Heart left ventricle (tissue), 13 donors: ENCODE measurements around the gene PIM3.
A peak's percentile ranks its signal among the peaks of the same experiment; 100 is the strongest.

Experiments used
- CTCF ChIP-seq, 12 donors: fragments of 200-600 bp; sonication (generic) in 4 of 12; IDR thresholded peaks; one replicate each; pipeline versions ENCODE4 v1.5.0 to v1.8.0; 2018 to 2022; ENCODE audit warnings: antibody characterized with exemption in 12 of 12, mild to moderate bottlenecking in 5 of 12
- POLR2A ChIP-seq, 2 donors: fragments of 450-650 bp; IDR thresholded peaks; one replicate each; pipeline ENCODE4 v1.6.1; 2017; ENCODE audit warnings: antibody characterized with exemption in 2 of 2, mild to moderate bottlenecking in 2 of 2, moderate library complexity in 2 of 2
- donor health status: ischemic (EF 13 %, LVEDD 7.1; RV severe dilation, severe dysfunction).
- donor health status: DM: no; HTN: yes; CAD: no.
- donor health status: DM: no; HTN: no; CAD: no.
- donor health status: ischemic (EF 25% LVEDD 6.9; RV normal size, moderate dysfunction).
- donor health status: ischemic (EF 25% LVEDD 5.7; RV mildly dilated, moderate dysfunction).
- donor health status: ischemic (EF 35%, LVEDD 5.7; RV mildly dilated, moderate dysfunction).
- donor health status: nonischemic (EF 11% LVEDD 7.7; RV severe dilation, severe dysfunction).
- donor health status: DM: yes; HTN: yes; CAD: no.
- donor health status: PGD.
- donor health status: ischemic (EF 29% LVEDD 5.4; RV normal size, mild dysfunction).
- donor health status: nonischemic (EF 23%, LVEDD 6.1; RV moderate dilation, normal function).

- peak; percentile 67 to 86 (median 72) for TF ChIP-seq CTCF (IDR thresholded peaks at IDR 0.05)
- no peak for TF ChIP-seq POLR2A (IDR thresholded peaks at IDR 0.05)
Measured at GRCh38 chr22:49930596-49931412, 29.8 kb upstream of the PIM3 start.
